ENCODE results near the gene FSHR. TPM values are rescaled to one million over a fixed set of nuclear protein-coding genes. Genes with fewer than 3 reads are reported as not detected.

The FSHR gene
- total and polyA plus RNA-seq, 8 donors, result not detected

DNA sequence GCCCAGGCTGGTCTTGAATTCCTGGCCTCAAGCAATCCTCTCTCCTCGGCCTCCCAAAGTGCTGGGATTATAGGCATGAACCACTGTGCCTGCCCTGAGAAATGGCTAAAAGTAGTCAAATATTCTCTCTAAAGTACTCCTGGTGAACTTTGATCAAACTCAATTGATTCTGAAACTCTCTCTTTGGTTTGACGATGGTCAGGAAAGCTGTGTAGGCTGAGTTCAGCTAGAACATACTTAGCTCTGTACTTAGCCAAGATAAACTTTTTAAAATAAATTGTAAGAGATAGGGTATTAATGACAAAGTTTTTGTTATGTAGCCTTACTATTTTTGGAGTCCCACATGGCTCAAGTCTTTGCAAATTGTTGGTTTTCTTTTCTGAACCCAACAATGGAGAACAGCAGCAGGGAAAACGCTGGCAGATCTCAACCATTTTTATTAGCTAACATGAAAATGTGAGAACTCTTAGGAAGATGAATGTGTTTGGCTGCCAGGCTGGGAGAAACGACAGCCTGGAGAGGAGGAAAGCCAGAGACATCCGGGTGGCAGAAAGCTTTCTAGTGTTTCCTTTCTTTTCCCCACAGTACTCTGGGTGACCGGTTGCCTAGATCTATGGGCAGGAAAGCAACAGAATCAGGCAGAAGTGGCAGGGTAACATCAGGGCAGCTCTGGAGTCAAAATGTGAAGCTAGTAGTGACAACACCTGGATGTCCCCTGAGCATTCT is 205.8 kb downstream of the FSHR start:
- intact Hi-C loops (cut with DNase I), result no loop called here
- H3K27ac ChIP-seq, result no peak overlapping the region
- FAIRE-seq (no peak), ATAC-seq (no peak), DNase-seq (no peak)
- H3K9me3 ChIP-seq, result no peaks in the 10 kb centered on the region
- TF ChIP-seq, protein P1, sequence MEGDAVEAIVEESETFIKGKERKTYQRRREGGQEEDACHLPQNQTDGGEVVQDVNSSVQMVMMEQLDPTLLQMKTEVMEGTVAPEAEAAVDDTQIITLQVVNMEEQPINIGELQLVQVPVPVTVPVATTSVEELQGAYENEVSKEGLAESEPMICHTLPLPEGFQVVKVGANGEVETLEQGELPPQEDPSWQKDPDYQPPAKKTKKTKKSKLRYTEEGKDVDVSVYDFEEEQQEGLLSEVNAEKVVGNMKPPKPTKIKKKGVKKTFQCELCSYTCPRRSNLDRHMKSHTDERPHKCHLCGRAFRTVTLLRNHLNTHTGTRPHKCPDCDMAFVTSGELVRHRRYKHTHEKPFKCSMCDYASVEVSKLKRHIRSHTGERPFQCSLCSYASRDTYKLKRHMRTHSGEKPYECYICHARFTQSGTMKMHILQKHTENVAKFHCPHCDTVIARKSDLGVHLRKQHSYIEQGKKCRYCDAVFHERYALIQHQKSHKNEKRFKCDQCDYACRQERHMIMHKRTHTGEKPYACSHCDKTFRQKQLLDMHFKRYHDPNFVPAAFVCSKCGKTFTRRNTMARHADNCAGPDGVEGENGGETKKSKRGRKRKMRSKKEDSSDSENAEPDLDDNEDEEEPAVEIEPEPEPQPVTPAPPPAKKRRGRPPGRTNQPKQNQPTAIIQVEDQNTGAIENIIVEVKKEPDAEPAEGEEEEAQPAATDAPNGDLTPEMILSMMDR (IDR thresholded peaks at IDR 0.05), result no peak
- no peaks in the 10 kb centered on the region for H3K27me3 ChIP-seq
- H3K4me1 ChIP-seq, result no peaks in the 10 kb centered on the region
- 31 to 33% methylated on average over 6 of the region's 6 CpGs for WGBS, 2 donors
- H3K4me3 ChIP-seq, result no peak overlapping the region
- H3K36me3 ChIP-seq, result no peaks in the 10 kb centered on the region

DNA sequence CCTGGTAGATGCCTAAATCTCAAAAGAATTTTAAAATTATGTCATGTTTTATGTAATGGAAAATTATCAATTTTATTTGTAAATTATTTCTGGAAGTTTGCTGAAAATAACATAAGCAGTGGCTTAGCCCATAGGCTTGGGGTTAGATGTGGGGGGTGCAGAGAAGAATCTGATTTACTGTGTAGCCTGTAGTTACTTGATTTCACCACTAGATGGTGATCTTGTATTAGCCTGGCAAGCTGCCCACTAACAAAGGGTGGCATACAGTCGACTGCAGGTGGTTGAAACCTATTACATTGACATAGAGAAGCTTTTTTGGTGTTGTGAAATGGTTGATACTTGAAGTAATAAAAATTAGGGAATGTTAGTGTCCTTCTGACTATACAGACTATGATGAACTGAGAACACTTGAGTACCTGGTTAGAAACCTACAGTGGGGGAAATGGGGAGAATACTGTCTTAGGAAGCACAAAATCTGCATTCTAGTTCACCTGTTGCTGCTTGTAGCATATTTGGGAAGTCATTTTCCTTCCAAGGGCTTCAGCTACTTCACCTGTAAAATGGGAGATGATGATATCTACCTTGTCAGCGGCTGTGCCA is 207.8 kb downstream of the FSHR start:
- Histone ChIP-seq H3K36me3 (no peaks in the 10 kb centered on the region), H3K27ac (no peak overlapping the region), H3K4me1 (no peaks in the 10 kb centered on the region), H3K4me3 (no peak overlapping the region), H3K27me3 (no peaks in the 10 kb centered on the region), H3K9me3 (no peaks in the 10 kb centered on the region)
- WGBS, 2 donors, result 38 to 47% methylated on average over 2 of the region's 2 CpGs
- FAIRE-seq (peak; percentile 82), DNase-seq (peak in 4 of 6 donors; percentile 23 to 50 (median 37)), ATAC-seq (peak; percentile 77 to 99 (median 96))
- intact Hi-C loops (cut with DNase I), result no loop called here
- TF ChIP-seq, protein P1 (IDR thresholded peaks at IDR 0.05), result peak; percentile 78 to 92 (median 90)

DNA sequence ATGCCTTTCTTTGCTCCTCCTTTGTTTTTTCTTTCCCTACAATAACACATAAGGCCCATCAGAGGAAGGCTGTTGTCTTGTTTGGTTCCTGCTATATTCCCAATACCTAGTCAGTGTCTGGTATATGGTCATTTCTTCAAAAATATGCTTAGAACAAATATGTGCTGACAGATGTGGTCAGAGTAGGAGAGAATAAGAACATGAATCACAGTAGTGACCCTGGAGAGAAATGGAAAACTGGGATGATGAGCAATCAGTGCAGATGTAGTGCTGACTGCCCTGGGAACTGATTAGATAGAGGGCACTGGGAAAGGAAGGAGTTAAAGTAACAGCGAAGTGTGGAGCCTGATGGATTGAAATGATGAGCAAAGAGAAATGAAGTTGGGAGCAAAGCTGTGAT is 209.4 kb downstream of the FSHR start:
- DNase-seq (no peak), FAIRE-seq (no peak), ATAC-seq (no peak)
- WGBS, 2 donors, result 47 to 50% methylated on average over 1 of the region's 1 CpG
- Histone ChIP-seq H3K4me1 (no peaks in the 10 kb centered on the region), H3K36me3 (no peaks in the 10 kb centered on the region), H3K4me3 (no peak overlapping the region), H3K27ac (no peak overlapping the region), H3K27me3 (no peaks in the 10 kb centered on the region), H3K9me3 (no peaks in the 10 kb centered on the region)
- intact Hi-C loops (cut with DNase I), result no loop called here
- TF ChIP-seq, protein P1 (IDR thresholded peaks at IDR 0.05), result no peak

DNA sequence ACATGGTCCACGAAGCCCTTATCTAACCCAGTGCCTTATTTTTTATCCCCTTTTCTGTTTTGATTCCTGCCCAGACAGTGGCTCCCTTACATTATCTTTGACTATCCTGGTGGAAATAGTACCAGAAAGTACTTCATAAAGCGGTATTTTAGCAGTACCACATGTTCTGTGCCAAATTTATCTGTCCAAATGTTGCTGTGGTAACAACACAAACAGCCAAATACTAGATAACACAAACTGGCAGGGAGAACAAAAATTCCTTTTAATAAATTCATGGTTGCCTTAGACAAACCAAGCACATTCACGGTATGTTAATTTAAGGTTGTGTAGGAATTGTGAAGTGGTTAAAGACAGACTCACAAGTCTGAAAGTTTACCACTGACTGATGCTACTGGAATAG is 210.9 kb downstream of the FSHR start:
- WGBS, 2 donors, result 13 to 16% methylated on average over 3 of the region's 3 CpGs
- FAIRE-seq, result no peak
- Histone ChIP-seq H3K9me3 (no peaks in the 10 kb centered on the region), H3K27me3 (no peaks in the 10 kb centered on the region), H3K36me3 (no peaks in the 10 kb centered on the region), H3K4me3 (no peak overlapping the region), H3K27ac (no peak overlapping the region), H3K4me1 (no peaks in the 10 kb centered on the region)
- TF ChIP-seq, protein P1 (IDR thresholded peaks at IDR 0.05), result no peak
- ATAC-seq, result peak in 1 of 4 donors; percentile 44
- DNase-seq, result no peak
- intact Hi-C loops (cut with DNase I), result no loop called here

DNA sequence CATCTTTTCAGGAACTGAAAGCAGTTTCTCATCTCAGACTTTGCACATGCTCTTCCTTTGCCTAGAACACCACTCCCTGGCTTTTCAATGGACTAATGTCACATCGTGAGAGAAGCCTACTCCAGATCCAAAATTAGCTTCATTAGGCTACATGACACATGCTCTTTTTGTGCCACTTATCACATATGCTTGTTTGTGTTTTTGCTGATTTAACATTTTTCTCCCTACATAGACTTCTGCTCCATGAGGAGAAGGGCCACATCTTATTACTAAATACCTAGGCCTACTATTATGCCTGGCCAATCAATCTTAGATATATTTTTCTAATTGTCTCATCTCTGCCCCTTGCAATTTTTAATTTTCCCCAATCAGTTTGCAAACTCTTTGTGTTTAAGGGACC is 212.4 kb downstream of the FSHR start:
- ATAC-seq (no peak), FAIRE-seq (no peak), DNase-seq (no peak)
- TF ChIP-seq, protein P1 (IDR thresholded peaks at IDR 0.05), result no peak
- WGBS, 2 donors, result 39 to 59% methylated on average over 1 of the region's 1 CpG
- intact Hi-C loops (cut with DNase I), result no loop called here
- Histone ChIP-seq H3K4me1 (no peaks in the 10 kb centered on the region), H3K27me3 (no peaks in the 10 kb centered on the region), H3K4me3 (no peak overlapping the region), H3K9me3 (no peaks in the 10 kb centered on the region), H3K27ac (no peak overlapping the region), H3K36me3 (no peaks in the 10 kb centered on the region)

Data from pancreas (tissue), 10 donors.